GM12878 (cell line): ENCODE measurements around the gene DMD. TPM values are rescaled to one million over a fixed set of nuclear protein-coding genes. Genes with fewer than 3 reads are reported as not detected.

Experiments
- ATAC-seq: fragments of 200-7000 bp; cut with Tn5 transposase; 3 replicates; pipeline ENCODE4 v1.9.1; 2020; ENCODE audit warnings: mild to moderate bottlenecking, moderate library complexity
- BruUV-seq: library from RNA; stranded (reverse); fragments of 400-500 nt; replicated peaks from 2 replicates; lab custom pipeline; 2021; lab: Mats Ljungman, UMichigan
- CTCF ChIA-PET: fragments of 300-600 bp; sonication (Branson Sonifier 250); formaldehyde crosslinking; extraction: SDS; loops from one replicate; lab custom pipeline; 2021; ENCODE audit warnings: inconsistent platforms; lab: Yijun Ruan, JAX
- POLR2A ChIA-PET: fragments of 350-600 bp; formaldehyde crosslinking; extraction: SDS; loops from one replicate; lab custom pipeline; 2021; ENCODE audit warnings: inconsistent platforms; lab: Charles Lee
- RAD21 ChIA-PET: fragments of 300-600 bp; sonication (Branson Sonifier 250); formaldehyde crosslinking; loops from one replicate; lab custom pipeline; 2023; ENCODE audit warnings: antibody characterized with exemption; ENCODE audit not compliant: unreplicated experiment; lab: Charles Lee
- SMC1A ChIA-PET: fragments of 300-600 bp; sonication (Branson Sonifier 250); formaldehyde crosslinking; loops from one replicate; lab custom pipeline; 2023; ENCODE audit not compliant: unreplicated experiment, uncharacterized antibody; lab: Charles Lee
- DNase-seq: peaks from one replicate; pipeline ENCODE4 v3.0.0-alpha.2; 2011; ENCODE audit warnings: low read depth, low spot score
- FAIRE-seq: peaks from 3 replicates; lab custom pipeline; 2011; peaks lifted over from hg19 to GRCh38; lab: Jason Lieb, UNC
- H2AFZ ChIP-seq: 2 replicates; pipeline ENCODE4 v1.6.0; 2011; ENCODE audit warnings: low read depth, low read length, control low read depth; ENCODE audit not compliant: control insufficient read depth
- H3K27ac ChIP-seq: 2 replicates; pipeline ENCODE4 v1.5.1; 2011; ENCODE audit warnings: control low read depth; ENCODE audit not compliant: control insufficient read depth, insufficient read depth
- H3K27me3 ChIP-seq, 2 experiments: replicated peaks in 1 of 2; 2 replicates each; pipeline versions ENCODE4 v1.6.0 to v1.6.1; 2011; ENCODE audit warnings: low read length in 1 of 2; ENCODE audit not compliant: control insufficient read depth in 2 of 2, insufficient read depth in 2 of 2
- H3K36me3 ChIP-seq, 2 experiments: 2 replicates each; pipeline ENCODE4 v1.5.1; 2011; ENCODE audit warnings: low read length in 1 of 2; ENCODE audit not compliant: control insufficient read depth in 2 of 2, insufficient read depth in 2 of 2
- H3K4me1 ChIP-seq: 2 replicates; pipeline ENCODE4 v1.6.1; 2011; ENCODE audit warnings: mild to moderate bottlenecking, low read length, moderate library complexity, mixed read lengths; ENCODE audit not compliant: control insufficient read depth, insufficient read depth
- H3K4me2 ChIP-seq: 2 replicates; pipeline ENCODE4 v1.6.0; 2011; ENCODE audit warnings: control low read depth; ENCODE audit not compliant: control insufficient read depth, insufficient read depth
- H3K4me3 ChIP-seq: fragments of 200-600 bp; sonication (generic); 2 replicates; pipeline ENCODE4 v1.5.1; 2016
- H3K79me2 ChIP-seq: 2 replicates; pipeline ENCODE4 v1.6.0; 2011; ENCODE audit warnings: low read length; ENCODE audit not compliant: control insufficient read depth, insufficient read depth
- H3K9ac ChIP-seq: 2 replicates; pipeline ENCODE4 v1.8.0; 2011; ENCODE audit warnings: low read length, control low read depth, mixed read lengths; ENCODE audit not compliant: control insufficient read depth, insufficient read depth
- H3K9me3 ChIP-seq: replicated peaks from 3 replicates; pipeline ENCODE4 v1.5.1; 2011; ENCODE audit warnings: mild to moderate bottlenecking, low read length; ENCODE audit not compliant: control insufficient read depth, insufficient read depth
- H4K20me1 ChIP-seq: 2 replicates; pipeline ENCODE4 v1.6.0; 2011; ENCODE audit not compliant: control insufficient read depth, insufficient read depth
- BCL3 ChIP-seq: IDR thresholded peaks from 2 replicates; pipeline ENCODE4 v1.6.1; 2011; ENCODE audit warnings: borderline replicate concordance, low read depth, mild to moderate bottlenecking, moderate library complexity, low read length; ENCODE audit not compliant: insufficient read depth, poor library complexity, severe bottlenecking
- CHD4 ChIP-seq: fragments of 200-600 bp; sonication (generic); IDR thresholded peaks from 2 replicates; pipeline ENCODE4 v1.6.1; 2016; ENCODE audit warnings: mild to moderate bottlenecking
- CREB1 ChIP-seq: IDR thresholded peaks from 2 replicates; pipeline ENCODE4 v1.6.1; 2012; ENCODE audit warnings: low read depth, mild to moderate bottlenecking, inconsistent platforms
- CTCF ChIP-seq, 3 experiments: IDR thresholded peaks in 2 of 3; conservative IDR thresholded peaks in 1 of 3; 2 replicates each; pipeline ENCODE4 v1.5.1; 2011; ENCODE audit warnings: low read depth in 3 of 3, low read length in 3 of 3, mild to moderate bottlenecking in 3 of 3, control low read depth in 2 of 3, moderate library complexity in 2 of 3, inconsistent platforms in 1 of 3, mixed read lengths in 1 of 3; ENCODE audit not compliant: control insufficient read depth in 2 of 3, insufficient read depth in 1 of 3; ENCODE audit errors: extremely low read depth in 1 of 3
- EP300 ChIP-seq, 2 experiments: fragments of 150-350 bp in 1 of 2; IDR thresholded peaks; 2 replicates each; pipeline ENCODE4 v1.6.1; 2011 to 2012; ENCODE audit warnings: low read depth in 2 of 2, low read length in 2 of 2, borderline replicate concordance in 1 of 2, improper control_type of control experiment in 1 of 2, inconsistent platforms in 1 of 2; ENCODE audit not compliant: control insufficient read depth in 1 of 2
- FOS ChIP-seq: IDR thresholded peaks from 3 replicates; pipeline ENCODE4 v1.6.1; 2011; ENCODE audit warnings: borderline replicate concordance; ENCODE audit not compliant: insufficient read length; ENCODE audit errors: extremely low read depth
- GABPA ChIP-seq: IDR thresholded peaks from 2 replicates; pipeline ENCODE4 v1.6.1; 2014; ENCODE audit warnings: antibody characterized with exemption, low read depth, mild to moderate bottlenecking, inconsistent platforms
- HDGF ChIP-seq: fragments of 450-650 bp; IDR thresholded peaks from 2 replicates; pipeline ENCODE4 v1.6.1; 2016; ENCODE audit warnings: antibody characterized with exemption
- IRF4 ChIP-seq: IDR thresholded peaks from 2 replicates; pipeline ENCODE4 v1.6.1; 2011; ENCODE audit warnings: low read depth, low read length
- MAX ChIP-seq: IDR thresholded peaks from 2 replicates; pipeline ENCODE4 v1.6.1; 2012; ENCODE audit warnings: low read depth, low read length, improper control_type of control experiment
- MEF2A ChIP-seq: IDR thresholded peaks from 2 replicates; pipeline ENCODE4 v1.6.1; 2011; ENCODE audit warnings: low read depth, mild to moderate bottlenecking, low read length, moderate library complexity; ENCODE audit not compliant: insufficient read depth
- SMC3 ChIP-seq: IDR thresholded peaks from 2 replicates; pipeline ENCODE4 v1.6.1; 2011; ENCODE audit warnings: low read length, improper control_type of control experiment, borderline replicate concordance
- SP1 ChIP-seq: IDR thresholded peaks from one replicate; pipeline ENCODE4 v1.6.1; 2011; ENCODE audit warnings: low read depth, low read length
- STAT3 ChIP-seq: IDR thresholded peaks from 2 replicates; pipeline ENCODE4 v1.6.1; 2011; ENCODE audit warnings: low read depth, low read length, improper control_type of control experiment
- SUPT20H ChIP-seq: IDR thresholded peaks from 2 replicates; pipeline ENCODE4 v1.6.1; 2011; ENCODE audit warnings: low read depth, mild to moderate bottlenecking, low read length, moderate library complexity, borderline replicate concordance; ENCODE audit not compliant: control insufficient read depth
- TARDBP ChIP-seq: IDR thresholded peaks from 2 replicates; pipeline ENCODE4 v1.6.1; 2016; ENCODE audit warnings: borderline replicate concordance
- WGBS: methylation state at CpG from one replicate; pipeline ENCODE4 v1.1.6; 2016; ENCODE audit warnings: low lambda C conversion rate; ENCODE audit not compliant: insufficient replicate concordance, insufficient coverage; ENCODE audit errors: missing lambda C conversion rate; 5-methylcytosine and 5-hydroxymethylcytosine counted together
- in situ Hi-C: fragments of 300-500 bp; cut with MboI; formaldehyde crosslinking; loops from 9 replicates; pipeline ENCODE4 v1.14.3; 2018; ENCODE audit warnings: mixed read lengths
- intact Hi-C: fragments of 100-400 bp; cut with micrococcal nuclease; formaldehyde crosslinking; loops from one replicate; pipeline ENCODE4 v1.14.2; 2022; ENCODE audit not compliant: unreplicated experiment
- polyA plus RNA-seq, 11 experiments: library from polyadenylated mRNA; depleted of rRNA in 4 of 11; unstranded in 6 of 11; stranded (reverse) in 5 of 11; fragments of >200 nt; fragmentation: Nextera tagmentation in 4 of 11; fragmentation: Illumina TruSeq in 1 of 11; extraction: Ambion mirVana in 4 of 11; extraction: Trizol in 1 of 11; gene quantifications; 1 replicate in 1 of 11; 2 replicates in 10 of 11; pipeline versions ENCODE4 v1.2.1 to v1.2.3, GENCODE V29; 2011 to 2016; ENCODE audit warnings: inconsistent platforms in 2 of 11, missing spikeins in 2 of 11, low read depth in 1 of 11
- total RNA-seq, 4 experiments: library from RNA; depleted of rRNA in 3 of 4; stranded (reverse); fragments of >200 nt in 3 of 4; fragmentation: Illumina TruSeq in 1 of 4; extraction: Trizol in 1 of 4; gene quantifications; 2 replicates each; pipeline versions ENCODE4 v1.2.1 to v1.2.3, GENCODE V29; 2013 to 2021

Gene DMD
- total and polyA plus RNA-seq, 10 of the 15 experiments (the other 5 are each of a cell fraction or from before 2014, with no cell fraction given), result 1.4 to 24.3 (median 4.3) TPM

GRCh38 chrX:31547816-31548215 lies 1663.5 kb downstream of the DMD start:
- ChIA-PET POLR2A (no interaction called here), RAD21 (no interaction called here), SMC1A (interaction anchor here (0.6 to 0.8 kb wide), 3 partner anchors 11 to 509 kb away, joined by 3 read pairs; no protein-coding TSS in a partner anchor), CTCF (interaction anchor here (0.8 kb wide), 1 partner anchor 109 kb away, joined by 4 read pairs; no protein-coding TSS in a partner anchor)
- Histone ChIP-seq H3K9me3 (no peaks in the 10 kb centered on the region), H3K36me3 (no peaks in the 10 kb centered on the region), H3K27ac (no peak overlapping the region), H3K79me2 (no peaks in the 10 kb centered on the region), H2AFZ (no peak overlapping the region), H3K4me1 (no peaks in the 10 kb centered on the region), H3K9ac (no peak overlapping the region), H3K4me2 (no peak overlapping the region), H4K20me1 (no peaks in the 10 kb centered on the region), H3K4me3 (no peak overlapping the region), H3K27me3 (no peaks in the 10 kb centered on the region)
- in situ Hi-C loops (no loop called here), intact Hi-C loops (no loop called here)
- DNase-seq (no peak), ATAC-seq (no peak), FAIRE-seq (no peak)
- BruUV-seq, result no TSS peak
- WGBS, result 19% methylated on average over 3 of the region's 3 CpGs
- TF ChIP-seq SMC3, result no peak
- no peak for TF ChIP-seq BCL3
- TF ChIP-seq MAX, result no peak
- no peak for TF ChIP-seq HDGF
- TF ChIP-seq FOS, result no peak
- TF ChIP-seq GABPA, result no peak
- no peak for TF ChIP-seq CHD4
- no peak for TF ChIP-seq SUPT20H
- no peak for TF ChIP-seq STAT3
- no peak for TF ChIP-seq MEF2A
- TF ChIP-seq TARDBP, result no peak
- no peak for TF ChIP-seq CREB1
- TF ChIP-seq EP300 (IDR thresholded peaks at IDR 0.05; ENCODE audit: borderline replicate concordance in 1 of 2, control insufficient read depth in 1 of 2, low read depth in 2 of 2, low read length in 2 of 2), result no peak
- no peak for TF ChIP-seq IRF4
- TF ChIP-seq SP1, result no peak
- TF ChIP-seq CTCF (IDR thresholded peaks at IDR 0.05 in 2 of 3, conservative IDR thresholded peaks at IDR 0.05 in 1 of 3; ENCODE audit: control insufficient read depth in 2 of 3, extremely low read depth in 1 of 3, insufficient read depth in 1 of 3, low read depth in 3 of 3, low read length in 3 of 3), result no peak
